GM10847 (cell line): ENCODE measurements around the gene NFYC.

Experiments used
- POLR2A ChIP-seq: IDR thresholded peaks from 2 replicates; pipeline ENCODE4 v1.6.1; 2011; ENCODE audit not compliant: insufficient read length; ENCODE audit errors: extremely low read depth

The NFYC gene

DNA sequence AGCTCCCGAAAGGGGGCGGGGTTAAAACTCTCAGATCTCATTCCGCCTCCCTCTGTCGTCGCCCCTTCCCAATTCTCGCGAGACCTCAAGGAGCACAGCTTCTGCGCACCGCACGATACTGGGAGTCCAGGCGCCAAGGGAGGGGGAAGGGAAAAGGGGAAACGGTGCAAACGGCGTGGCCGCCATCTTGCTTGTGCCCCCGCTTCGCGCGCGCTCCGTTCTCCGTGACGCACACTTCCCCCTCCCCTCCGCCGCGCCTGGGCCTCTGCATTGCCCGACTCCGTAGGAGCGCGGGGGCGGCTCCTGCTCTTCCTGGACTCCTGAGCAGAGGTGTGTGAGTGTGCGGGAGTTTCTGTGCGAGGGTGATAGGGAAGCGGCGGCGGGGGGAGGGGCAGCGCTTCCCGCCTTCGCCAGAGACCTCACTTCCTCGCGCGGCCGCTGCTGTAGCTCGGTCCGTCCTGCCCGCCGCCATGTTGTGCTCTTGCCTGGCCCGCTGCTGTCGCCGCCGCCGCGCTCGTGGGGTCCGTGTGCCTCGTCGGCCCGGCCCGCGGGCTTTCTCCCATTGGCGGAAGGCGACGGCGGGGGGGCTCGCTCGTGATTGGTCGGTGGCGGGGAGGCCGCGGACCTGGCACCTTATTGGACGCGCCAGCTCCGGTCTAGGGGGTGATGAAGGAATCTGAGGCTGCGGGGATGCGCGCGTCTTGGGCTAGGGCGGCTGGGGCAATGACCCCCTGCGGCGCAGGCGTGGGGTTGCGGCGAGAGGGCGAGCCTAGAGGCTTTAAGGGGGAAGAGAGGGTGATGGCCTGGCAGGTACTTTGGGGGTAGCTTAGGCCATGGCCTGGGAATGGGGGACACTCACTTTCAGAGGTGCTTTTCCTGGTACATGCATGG lies at the start of gene NFYC:
TSS of gene NFYC (plus strand) at position 167 of the 891 bp plus-strand sequence. CDS start 47,140 bp downstream, outside the sequence.
- peak; percentile 81 for TF ChIP-seq POLR2A

- TF ChIP-seq POLR2A = no peak
Measured at GRCh38 chr1:40645118-40645680, 46.3 kb upstream of the NFYC start.

DNA sequence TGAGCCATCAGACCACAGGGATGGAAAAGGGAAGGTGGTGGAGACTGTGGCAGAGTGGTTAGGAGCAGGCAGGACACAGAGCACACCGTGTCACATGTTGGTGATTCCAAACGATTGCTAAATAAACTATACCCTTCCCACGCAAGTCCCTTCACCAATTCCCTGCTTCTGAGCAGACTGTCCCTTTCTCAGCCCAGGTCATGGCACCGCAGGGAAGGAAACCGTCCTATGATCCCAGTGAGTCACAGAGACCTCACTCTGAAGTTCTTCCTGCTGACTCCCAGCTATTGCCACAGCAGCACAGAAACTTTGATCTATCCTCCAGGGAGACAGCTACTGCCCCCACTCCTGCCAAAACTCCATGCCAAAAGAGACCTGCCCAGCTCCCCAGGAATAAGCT lies 45.2 kb upstream of the NFYC start:
- no peak for TF ChIP-seq POLR2A

GRCh38 chr1:40648200-40648599 lies 43.3 kb upstream of the NFYC start:
- no peak for TF ChIP-seq POLR2A

GRCh38 chr1:40648928-40649591 lies 42.4 kb upstream of the NFYC start:
- no peak for TF ChIP-seq POLR2A

- no peak for TF ChIP-seq POLR2A
Measured at GRCh38 chr1:40649592-40649930, 41.9 kb upstream of the NFYC start.

DNA sequence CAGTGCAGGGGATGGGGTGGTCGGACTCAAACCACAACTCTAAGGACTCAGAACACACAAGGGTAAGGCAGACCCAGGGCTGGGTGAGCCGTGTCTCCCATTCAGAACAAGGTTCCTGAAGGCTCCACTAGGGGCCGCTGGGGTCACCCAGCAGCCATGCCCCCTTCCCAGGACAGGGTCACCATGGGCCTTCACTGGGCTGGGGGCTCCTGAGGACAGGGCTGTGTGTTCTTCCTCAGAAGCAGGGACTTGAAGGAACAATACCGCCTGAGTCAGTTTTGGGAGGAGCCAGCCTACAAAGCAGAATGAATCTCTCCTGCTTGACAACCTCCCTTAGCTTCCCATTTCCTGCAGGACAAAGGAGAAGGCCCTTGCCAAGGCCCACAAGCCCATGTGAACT lies 41.4 kb upstream of the NFYC start:
- no peak for TF ChIP-seq POLR2A

DNA sequence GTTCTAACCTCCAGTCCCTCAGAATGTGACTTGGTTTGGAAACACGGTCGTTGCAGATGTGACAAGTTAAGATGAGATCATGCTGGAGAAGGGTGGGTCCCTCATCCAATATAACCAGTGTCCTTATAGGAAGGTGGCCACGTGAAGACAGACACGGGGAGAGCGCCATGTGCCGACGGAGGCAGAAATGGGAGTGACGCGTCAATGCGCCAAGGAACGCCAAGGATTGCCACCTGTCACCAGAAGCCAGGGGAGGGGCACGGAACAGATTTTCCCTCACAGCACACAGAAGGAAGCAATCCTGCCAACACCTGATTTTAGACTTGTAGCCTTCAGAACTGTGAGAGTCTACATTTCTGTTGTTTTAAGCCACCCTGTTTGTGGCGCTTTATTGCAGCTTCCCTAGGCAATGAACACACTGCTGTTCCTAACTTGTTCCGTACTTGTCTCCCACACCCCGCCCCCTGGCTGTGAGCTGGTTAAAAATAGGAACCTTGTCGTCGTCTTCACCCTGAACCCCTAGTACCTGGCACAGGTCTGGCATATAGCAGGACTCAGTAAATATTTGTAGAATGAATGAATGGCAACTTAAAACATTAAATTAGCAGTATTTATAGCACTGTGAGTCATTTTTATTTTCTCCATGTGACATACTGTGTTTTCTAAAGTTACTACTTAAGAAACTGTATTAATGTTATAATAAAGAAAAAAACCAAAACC lies 40.2 kb upstream of the NFYC start:
- TF ChIP-seq POLR2A = no peak

GRCh38 chr1:40652468-40652867 lies 39.0 kb upstream of the NFYC start:
- TF ChIP-seq POLR2A = no peak

GRCh38 chr1:40652979-40653378 lies 38.5 kb upstream of the NFYC start:
- no peak for TF ChIP-seq POLR2A

DNA sequence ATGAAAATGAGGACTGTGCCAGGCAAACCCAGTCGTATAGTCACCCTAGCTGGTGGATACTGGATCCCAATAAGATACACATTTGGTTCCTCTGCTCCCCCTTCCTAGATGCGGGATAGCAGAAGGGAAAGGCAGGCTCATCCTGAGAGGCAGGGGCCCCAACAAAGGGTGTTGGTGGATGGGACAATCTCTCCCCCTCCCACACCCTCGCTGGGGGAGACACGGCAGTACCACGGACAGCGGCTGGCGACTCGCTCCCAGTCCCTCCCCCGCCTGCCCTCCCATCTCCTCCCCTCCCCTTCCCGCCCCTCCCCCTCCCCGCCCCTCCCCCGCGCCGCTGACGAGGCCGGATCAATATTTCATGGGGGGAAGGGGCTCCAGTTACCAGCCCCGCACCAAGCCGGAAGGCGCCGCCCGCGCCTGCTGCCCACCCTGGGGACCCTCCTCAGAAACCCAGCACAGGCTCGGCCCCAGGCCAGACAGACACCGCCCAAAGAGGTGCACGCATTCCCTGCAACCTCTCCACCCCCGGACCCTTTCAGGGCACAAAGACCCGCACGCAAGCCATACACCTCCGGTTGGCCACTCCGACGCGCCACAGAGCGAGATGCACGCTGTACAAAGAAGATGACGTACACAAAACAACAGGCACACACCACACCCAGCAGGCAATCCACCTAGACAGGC lies 37.5 kb upstream of the NFYC start:
- TF ChIP-seq POLR2A = no peak

DNA sequence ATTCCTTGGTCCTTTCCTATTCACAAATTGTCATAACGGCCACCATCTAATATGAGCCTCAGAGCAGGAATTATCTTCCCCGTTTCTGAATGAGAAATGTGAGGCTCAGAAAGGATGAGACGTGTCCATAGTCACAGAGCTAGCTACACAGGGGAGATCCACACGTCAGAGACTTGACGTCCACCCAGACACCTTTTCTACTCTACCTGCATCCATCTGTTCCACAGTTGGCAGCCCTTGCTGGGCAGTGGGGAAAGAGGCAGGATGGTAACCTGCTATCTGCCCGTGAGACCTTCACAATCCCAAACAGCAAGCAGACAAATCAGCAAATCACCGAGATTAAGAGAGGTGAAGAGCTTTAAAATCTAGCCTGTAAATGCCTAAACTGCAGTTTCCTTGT lies 34.5 kb upstream of the NFYC start:
- TF ChIP-seq POLR2A = no peak

GRCh38 chr1:40658751-40659648 lies 32.5 kb upstream of the NFYC start:
- no peak for TF ChIP-seq POLR2A

- TF ChIP-seq POLR2A = no peak
Measured at GRCh38 chr1:40659649-40659947, 31.9 kb upstream of the NFYC start.

GRCh38 chr1:40661678-40662077 lies 29.8 kb upstream of the NFYC start:
- no peak for TF ChIP-seq POLR2A

DNA sequence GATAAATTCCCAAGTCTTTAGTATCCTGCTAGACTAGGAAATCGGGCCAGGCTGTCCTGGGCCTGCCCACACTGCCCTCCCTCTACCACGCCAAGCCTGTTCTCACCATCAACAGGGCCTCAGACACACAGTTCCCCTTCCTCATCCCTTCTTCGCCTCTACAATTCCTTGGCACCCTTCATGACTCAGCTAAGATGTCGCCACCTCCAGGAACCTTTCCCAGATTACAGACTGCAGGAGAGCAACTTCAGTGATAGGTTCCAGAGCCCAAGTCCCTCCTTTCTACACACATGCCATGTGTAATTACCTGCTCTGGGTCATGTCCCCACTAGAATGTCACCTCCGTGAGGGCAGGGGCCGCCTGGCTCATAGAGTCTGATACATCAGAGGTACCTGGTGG lies 29.4 kb upstream of the NFYC start:
- no peak for TF ChIP-seq POLR2A
